Measurements from ENCODE around the gene PARP6. TPM values are rescaled to one million over a fixed set of nuclear protein-coding genes. Genes with fewer than 3 reads are reported as not detected.
A peak's percentile ranks its signal among the peaks of the same experiment; 100 is the strongest.

Gene PARP6
- total and polyA plus RNA-seq, 2 of the 8 experiments (the other 6 are each of a cell fraction or from before 2014, with no cell fraction given) = 39.8 to 45.3 TPM

GRCh38 chr15:72319985-72320671 lies 47.8 kb upstream of the PARP6 start, which contains the start of gene CELF6 (continued):
- TF ChIP-seq CHD7 (IDR thresholded peaks at IDR 0.05; ENCODE audit: insufficient replicate concordance, low read length) (no peak), SIX5 (IDR thresholded peaks at IDR 0.05; ENCODE audit: low read depth, low read length) (no peak), E2F6 (IDR thresholded peaks at IDR 0.05) (0 out of 2 replicates have a peak, but pooled peaks have one; percentile 29), MAX (IDR thresholded peaks at IDR 0.05) (peak; percentile 84), TEAD4 (IDR thresholded peaks at IDR 0.05; ENCODE audit: low read depth, low read length) (0 out of 2 replicates have a peak, but pooled peaks have one; percentile 6), SIN3A (conservative IDR thresholded peaks at IDR 0.05 in 1 of 2, IDR thresholded peaks at IDR 0.05 in 1 of 2; ENCODE audit: low read depth in 1 of 2, low read length in 2 of 2) (peak in 1 of 2 experiments; percentile 31; a peak in 1 of 4 replicates), HDAC6 (IDR thresholded peaks at IDR 0.05; ENCODE audit: low read depth, low read length) (no peak), BRCA1 (IDR thresholded peaks at IDR 0.05; ENCODE audit: low read depth, low read length) (no peak), CBX8 (IDR thresholded peaks at IDR 0.05; ENCODE audit: borderline replicate concordance, low read depth, low read length) (no peak)

Measured in H1 (cell line).